Measurements from ENCODE around the gene KIAA0825. TPM values are rescaled to one million over a fixed set of nuclear protein-coding genes. Genes with fewer than 3 reads are reported as not detected.

The KIAA0825 gene
- polyA plus RNA-seq, 1 of the 3 experiments (the other 2 are of a cell fraction) = 0.61 TPM

DNA sequence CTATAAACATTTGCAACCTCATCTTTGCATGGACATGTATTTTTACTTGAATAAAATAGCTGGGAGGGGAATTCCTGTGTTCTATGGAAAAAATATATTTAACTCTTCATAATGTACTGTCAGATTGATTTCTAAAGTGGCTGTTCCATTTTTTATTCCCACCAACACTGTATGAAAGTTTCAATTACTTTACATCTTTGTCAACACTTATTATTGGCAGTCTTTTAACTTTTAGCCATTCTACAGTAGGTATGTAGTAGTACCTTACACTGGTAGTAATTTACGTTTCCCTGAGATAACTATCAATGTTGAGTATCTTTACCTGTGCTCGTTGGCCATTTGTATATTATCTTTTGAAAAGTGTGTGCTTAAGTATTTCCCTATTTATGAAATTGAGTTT lies 429.7 kb downstream of the KIAA0825 start:
- TF ChIP-seq POLR2AphosphoS5 (IDR thresholded peaks at IDR 0.05; ENCODE audit: low read depth, low read length) (no peak), RAD21 (IDR thresholded peaks at IDR 0.05; ENCODE audit: low read length) (no peak), TEAD4 (IDR thresholded peaks at IDR 0.05; ENCODE audit: borderline replicate concordance, insufficient read depth) (no peak), CHD2 (IDR thresholded peaks at IDR 0.05; ENCODE audit: low read length, partially characterized antibody) (no peak), YY1 (IDR thresholded peaks at IDR 0.05; ENCODE audit: low read depth) (no peak), RXRA (IDR thresholded peaks at IDR 0.05; ENCODE audit: borderline replicate concordance, low read depth) (no peak)
- TF ChIP-seq, protein P1, sequence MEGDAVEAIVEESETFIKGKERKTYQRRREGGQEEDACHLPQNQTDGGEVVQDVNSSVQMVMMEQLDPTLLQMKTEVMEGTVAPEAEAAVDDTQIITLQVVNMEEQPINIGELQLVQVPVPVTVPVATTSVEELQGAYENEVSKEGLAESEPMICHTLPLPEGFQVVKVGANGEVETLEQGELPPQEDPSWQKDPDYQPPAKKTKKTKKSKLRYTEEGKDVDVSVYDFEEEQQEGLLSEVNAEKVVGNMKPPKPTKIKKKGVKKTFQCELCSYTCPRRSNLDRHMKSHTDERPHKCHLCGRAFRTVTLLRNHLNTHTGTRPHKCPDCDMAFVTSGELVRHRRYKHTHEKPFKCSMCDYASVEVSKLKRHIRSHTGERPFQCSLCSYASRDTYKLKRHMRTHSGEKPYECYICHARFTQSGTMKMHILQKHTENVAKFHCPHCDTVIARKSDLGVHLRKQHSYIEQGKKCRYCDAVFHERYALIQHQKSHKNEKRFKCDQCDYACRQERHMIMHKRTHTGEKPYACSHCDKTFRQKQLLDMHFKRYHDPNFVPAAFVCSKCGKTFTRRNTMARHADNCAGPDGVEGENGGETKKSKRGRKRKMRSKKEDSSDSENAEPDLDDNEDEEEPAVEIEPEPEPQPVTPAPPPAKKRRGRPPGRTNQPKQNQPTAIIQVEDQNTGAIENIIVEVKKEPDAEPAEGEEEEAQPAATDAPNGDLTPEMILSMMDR (IDR thresholded peaks at IDR 0.05) = no peak
- TF ChIP-seq, protein P2, sequence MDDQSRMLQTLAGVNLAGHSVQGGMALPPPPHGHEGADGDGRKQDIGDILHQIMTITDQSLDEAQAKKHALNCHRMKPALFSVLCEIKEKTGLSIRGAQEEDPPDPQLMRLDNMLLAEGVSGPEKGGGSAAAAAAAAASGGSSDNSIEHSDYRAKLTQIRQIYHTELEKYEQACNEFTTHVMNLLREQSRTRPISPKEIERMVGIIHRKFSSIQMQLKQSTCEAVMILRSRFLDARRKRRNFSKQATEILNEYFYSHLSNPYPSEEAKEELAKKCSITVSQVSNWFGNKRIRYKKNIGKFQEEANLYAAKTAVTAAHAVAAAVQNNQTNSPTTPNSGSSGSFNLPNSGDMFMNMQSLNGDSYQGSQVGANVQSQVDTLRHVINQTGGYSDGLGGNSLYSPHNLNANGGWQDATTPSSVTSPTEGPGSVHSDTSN (IDR thresholded peaks at IDR 0.05) = no peak
- no peak overlapping the region for H3K27ac ChIP-seq (ENCODE audit: low read depth in 2 of 2, low read length in 1 of 2)
- H3K9me3 ChIP-seq = peaks cover 4% of the 10 kb centered on the region; the same call in 1 of the 2 replicates
- POLR2A ChIA-PET = no interaction called here
- no peak overlapping the region for H2AFZ ChIP-seq (ENCODE audit: low read depth)
- H3K36me3 ChIP-seq (replicated peaks in 1 of 2; ENCODE audit: control insufficient read depth in 1 of 2, insufficient read depth in 2 of 2, low read length in 1 of 2) = no peaks in the 10 kb centered on the region
- WGBS (ENCODE audit: low lambda C conversion rate) = 61% methylated on average over 2 of the region's 2 CpGs
- no peak overlapping the region for H3K4me2 ChIP-seq
- no peak for DNase-seq
- H3K9me2 ChIP-seq = no peaks in the 10 kb centered on the region
- no peaks in the 10 kb centered on the region for H3F3A ChIP-seq (replicated peaks; ENCODE audit: insufficient read depth)
- CTCF ChIA-PET = no interaction called here
- H4K20me1 ChIP-seq (ENCODE audit: insufficient read depth) = no peaks in the 10 kb centered on the region
- no peaks in the 10 kb centered on the region for H3K79me2 ChIP-seq (ENCODE audit: insufficient read depth)
- H3K4me1 ChIP-seq (ENCODE audit: control insufficient read depth in 1 of 2, insufficient read depth in 2 of 2, low read depth in 1 of 2, low read length in 1 of 2) = peaks cover 0 to 3% of the 10 kb centered on the region in 2 experiments; a peak in 2 of 4 replicates
- H3K9ac ChIP-seq = no peak overlapping the region
- no peak overlapping the region for H3K4me3 ChIP-seq (ENCODE audit: low read depth in 2 of 2, low read length in 1 of 2)
- no peaks in the 10 kb centered on the region for H3K27me3 ChIP-seq (ENCODE audit: insufficient read depth)

DNA sequence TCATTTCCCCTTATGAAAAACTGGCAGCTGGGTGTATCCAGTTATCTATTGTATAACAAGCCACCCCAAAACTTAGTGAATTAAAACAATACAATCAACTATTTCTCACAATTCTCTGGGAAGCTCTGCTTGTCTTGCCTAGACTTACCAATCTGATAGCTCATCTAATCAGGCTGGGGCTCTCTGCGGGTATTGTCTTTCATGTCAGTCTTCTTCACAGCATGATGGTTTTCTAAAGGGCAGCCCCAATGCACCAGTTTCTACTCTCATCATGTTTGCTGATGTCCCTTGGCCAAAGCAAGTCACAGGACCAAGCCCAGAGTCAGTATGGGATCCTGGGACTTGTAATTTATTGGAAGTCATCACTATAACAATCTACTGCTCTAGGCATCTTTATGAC lies 433.5 kb downstream of the KIAA0825 start:
- H3K9me3 ChIP-seq = peaks cover 4% of the 10 kb centered on the region; the same call in 1 of the 2 replicates
- H3K9ac ChIP-seq = no peak overlapping the region
- ChIA-PET CTCF (no interaction called here), POLR2A (no interaction called here)
- H3K79me2 ChIP-seq (ENCODE audit: insufficient read depth) = no peaks in the 10 kb centered on the region
- 73% methylated on average over 1 of the region's 1 CpG for WGBS (ENCODE audit: low lambda C conversion rate)
- H3K4me1 ChIP-seq (ENCODE audit: control insufficient read depth in 1 of 2, insufficient read depth in 2 of 2, low read depth in 1 of 2, low read length in 1 of 2) = no peaks in the 10 kb centered on the region
- no peaks in the 10 kb centered on the region for H3F3A ChIP-seq (replicated peaks; ENCODE audit: insufficient read depth)
- H3K27ac ChIP-seq (ENCODE audit: low read depth in 2 of 2, low read length in 1 of 2) = no peak overlapping the region
- H3K27me3 ChIP-seq (ENCODE audit: insufficient read depth) = no peaks in the 10 kb centered on the region
- H4K20me1 ChIP-seq (ENCODE audit: insufficient read depth) = no peaks in the 10 kb centered on the region
- no peaks in the 10 kb centered on the region for H3K9me2 ChIP-seq
- H3K36me3 ChIP-seq (replicated peaks in 1 of 2; ENCODE audit: control insufficient read depth in 1 of 2, insufficient read depth in 2 of 2, low read length in 1 of 2) = no peaks in the 10 kb centered on the region
- no peak overlapping the region for H2AFZ ChIP-seq (ENCODE audit: low read depth)
- H3K4me2 ChIP-seq = no peak overlapping the region
- no peak for DNase-seq
- no peak overlapping the region for H3K4me3 ChIP-seq (ENCODE audit: low read depth in 2 of 2, low read length in 1 of 2)
- TF ChIP-seq SIN3A (IDR thresholded peaks at IDR 0.05; ENCODE audit: borderline replicate concordance, low read depth, low read length) (no peak), GATA2 (CRISPR knock-in tag; IDR thresholded peaks at IDR 0.05) (no peak), POLR2AphosphoS5 (IDR thresholded peaks at IDR 0.05; ENCODE audit: low read depth, low read length) (no peak), JUND (IDR thresholded peaks at IDR 0.05) (no peak), FOXJ3 (CRISPR knock-in tag; IDR thresholded peaks at IDR 0.05) (no peak), TCF12 (IDR thresholded peaks at IDR 0.05) (no peak), MEF2A (IDR thresholded peaks at IDR 0.05; ENCODE audit: borderline replicate concordance, low read depth) (no peak), RFX5 (IDR thresholded peaks at IDR 0.05; ENCODE audit: low read length) (no peak), FOSL2 (IDR thresholded peaks at IDR 0.05; ENCODE audit: borderline replicate concordance, low read depth) (no peak), MXI1 (IDR thresholded peaks at IDR 0.05; ENCODE audit: low read depth, low read length) (no peak), EZH2phosphoT487 (IDR thresholded peaks at IDR 0.05; ENCODE audit: borderline replicate concordance, low read depth) (no peak), SMC3 (IDR thresholded peaks at IDR 0.05; ENCODE audit: low read depth, low read length) (no peak), GABPA (IDR thresholded peaks at IDR 0.05; ENCODE audit: low read depth) (no peak)
- TF ChIP-seq, protein P3, sequence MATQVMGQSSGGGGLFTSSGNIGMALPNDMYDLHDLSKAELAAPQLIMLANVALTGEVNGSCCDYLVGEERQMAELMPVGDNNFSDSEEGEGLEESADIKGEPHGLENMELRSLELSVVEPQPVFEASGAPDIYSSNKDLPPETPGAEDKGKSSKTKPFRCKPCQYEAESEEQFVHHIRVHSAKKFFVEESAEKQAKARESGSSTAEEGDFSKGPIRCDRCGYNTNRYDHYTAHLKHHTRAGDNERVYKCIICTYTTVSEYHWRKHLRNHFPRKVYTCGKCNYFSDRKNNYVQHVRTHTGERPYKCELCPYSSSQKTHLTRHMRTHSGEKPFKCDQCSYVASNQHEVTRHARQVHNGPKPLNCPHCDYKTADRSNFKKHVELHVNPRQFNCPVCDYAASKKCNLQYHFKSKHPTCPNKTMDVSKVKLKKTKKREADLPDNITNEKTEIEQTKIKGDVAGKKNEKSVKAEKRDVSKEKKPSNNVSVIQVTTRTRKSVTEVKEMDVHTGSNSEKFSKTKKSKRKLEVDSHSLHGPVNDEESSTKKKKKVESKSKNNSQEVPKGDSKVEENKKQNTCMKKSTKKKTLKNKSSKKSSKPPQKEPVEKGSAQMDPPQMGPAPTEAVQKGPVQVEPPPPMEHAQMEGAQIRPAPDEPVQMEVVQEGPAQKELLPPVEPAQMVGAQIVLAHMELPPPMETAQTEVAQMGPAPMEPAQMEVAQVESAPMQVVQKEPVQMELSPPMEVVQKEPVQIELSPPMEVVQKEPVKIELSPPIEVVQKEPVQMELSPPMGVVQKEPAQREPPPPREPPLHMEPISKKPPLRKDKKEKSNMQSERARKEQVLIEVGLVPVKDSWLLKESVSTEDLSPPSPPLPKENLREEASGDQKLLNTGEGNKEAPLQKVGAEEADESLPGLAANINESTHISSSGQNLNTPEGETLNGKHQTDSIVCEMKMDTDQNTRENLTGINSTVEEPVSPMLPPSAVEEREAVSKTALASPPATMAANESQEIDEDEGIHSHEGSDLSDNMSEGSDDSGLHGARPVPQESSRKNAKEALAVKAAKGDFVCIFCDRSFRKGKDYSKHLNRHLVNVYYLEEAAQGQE (IDR thresholded peaks at IDR 0.05; ENCODE audit: low read depth, low read length) = no peak
- TF ChIP-seq, protein P4, sequence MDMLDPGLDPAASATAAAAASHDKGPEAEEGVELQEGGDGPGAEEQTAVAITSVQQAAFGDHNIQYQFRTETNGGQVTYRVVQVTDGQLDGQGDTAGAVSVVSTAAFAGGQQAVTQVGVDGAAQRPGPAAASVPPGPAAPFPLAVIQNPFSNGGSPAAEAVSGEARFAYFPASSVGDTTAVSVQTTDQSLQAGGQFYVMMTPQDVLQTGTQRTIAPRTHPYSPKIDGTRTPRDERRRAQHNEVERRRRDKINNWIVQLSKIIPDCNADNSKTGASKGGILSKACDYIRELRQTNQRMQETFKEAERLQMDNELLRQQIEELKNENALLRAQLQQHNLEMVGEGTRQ (IDR thresholded peaks at IDR 0.05; ENCODE audit: borderline replicate concordance, low read depth, low read length) = no peak
